Fibroblast of pulmonary artery (primary cell): ENCODE measurements around the gene SIN3B.

Source experiments
- DNase-seq: peaks from one replicate; pipeline ENCODE4 v3.0.0-alpha.2; 2010; ENCODE audit warnings: low read depth
- H3K4me3 ChIP-seq: replicated peaks from 2 replicates; pipeline ENCODE4 v1.5.1; 2011; ENCODE audit warnings: low read depth, mild to moderate bottlenecking, control low read depth, low read length, moderate library complexity
- CTCF ChIP-seq: IDR thresholded peaks from 2 replicates; pipeline ENCODE4 v1.5.1; 2011; ENCODE audit warnings: mild to moderate bottlenecking, control low read depth, low read length, inconsistent platforms; ENCODE audit errors: missing control alignments

SIN3B gene

DNA sequence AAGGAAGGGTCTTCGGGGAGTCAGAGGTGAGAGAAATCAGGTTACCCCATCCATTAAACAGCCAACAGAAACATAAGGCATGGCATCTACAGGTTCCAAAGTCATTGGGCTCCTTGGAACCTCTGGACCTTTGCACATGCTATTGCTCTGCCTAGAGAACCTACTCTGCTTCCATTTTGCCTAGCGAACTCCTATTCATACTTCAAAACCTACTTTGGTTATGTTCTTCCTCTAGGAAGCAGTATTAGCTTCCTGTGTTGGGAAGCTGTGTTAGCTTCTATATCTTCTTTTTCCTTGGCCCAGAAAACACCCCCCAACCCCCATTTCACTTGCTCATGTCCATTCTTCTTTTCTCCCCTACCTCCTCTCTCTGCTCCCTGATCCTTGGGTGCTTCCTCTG lies 99.2 kb downstream of the SIN3B start:
- no peak for DNase-seq
- no peak for TF ChIP-seq CTCF
- no peak overlapping the region for H3K4me3 ChIP-seq

DNA sequence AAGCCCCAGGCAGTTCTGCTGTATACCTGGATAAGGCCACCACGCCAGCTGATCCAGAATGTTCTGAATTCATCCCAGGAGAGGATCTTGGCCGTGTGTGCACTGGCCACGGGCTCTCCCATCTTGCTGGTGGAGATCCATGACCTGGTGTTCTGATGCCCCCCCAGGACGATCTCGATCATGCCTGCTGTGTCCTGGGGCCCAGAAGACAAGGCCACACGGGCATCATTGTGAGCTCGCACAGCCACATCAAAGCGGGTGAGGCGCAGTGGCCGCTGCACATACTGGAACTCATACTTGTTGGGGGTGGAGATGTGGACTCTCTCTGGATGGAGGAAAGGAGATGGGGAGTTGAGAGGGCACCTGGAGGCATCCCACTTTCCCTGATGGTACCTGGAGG lies 99.7 kb downstream of the SIN3B start:
- no peak for TF ChIP-seq CTCF
- DNase-seq = no peak
- no peak overlapping the region for H3K4me3 ChIP-seq
